Measurements from ENCODE around the gene CCNB1IP1.

GRCh38 chr14:20350282-20350681 lies 17.2 kb upstream of the CCNB1IP1 start:
- TF ChIP-seq ZNF274 (IDR thresholded peaks at IDR 0.05; ENCODE audit: low read depth, low read length) = no peak
- TF ChIP-seq SUZ12 (IDR thresholded peaks at IDR 0.05; ENCODE audit: extremely low read depth, insufficient read depth, insufficient read length) = no peak
- TF ChIP-seq YY1 (IDR thresholded peaks at IDR 0.05; ENCODE audit: insufficient read depth, insufficient read length) = no peak
